ENCODE data around the gene ALDH9A1. TPM values are rescaled to one million over a fixed set of nuclear protein-coding genes. Genes with fewer than 3 reads are reported as not detected.

Gene ALDH9A1
- total RNA-seq, 4 donors from 2014 or later: 74.4 to 123 (median 98.4) TPM

GRCh38 chr1:165632152-165632469, 66.3 kb downstream of the ALDH9A1 start:
- WGBS, 2 donors: 7 to 13% methylated on average over 5 of the region's 5 CpGs
- no peak for DNase-seq (ENCODE audit: low spot score in 2 of 2)
- peak overlapping the region; percentile 60 for H3K4me3 ChIP-seq (ENCODE audit: low read depth, poor library complexity, severe bottlenecking)
- intact Hi-C loops (cut with DNase I; ENCODE audit: low total_unique reads): no loop called here
- TF ChIP-seq POLR2A (IDR thresholded peaks at IDR 0.05): no peak
- no peak for TF ChIP-seq CTCF (IDR thresholded peaks at IDR 0.05)

GRCh38 chr1:165631342-165632151, 66.8 kb downstream of the ALDH9A1 start:
- 0 to 1% methylated on average over 31 of the region's 31 CpGs for WGBS, 2 donors
- peak; percentile 59 to 94 for DNase-seq (ENCODE audit: low spot score in 2 of 2)
- TF ChIP-seq POLR2A (IDR thresholded peaks at IDR 0.05) (no peak), CTCF (IDR thresholded peaks at IDR 0.05) (no peak)
- intact Hi-C loops (cut with DNase I; ENCODE audit: low total_unique reads): no loop called here
- peak overlapping the region; percentile 60 for H3K4me3 ChIP-seq (ENCODE audit: low read depth, poor library complexity, severe bottlenecking)

DNA sequence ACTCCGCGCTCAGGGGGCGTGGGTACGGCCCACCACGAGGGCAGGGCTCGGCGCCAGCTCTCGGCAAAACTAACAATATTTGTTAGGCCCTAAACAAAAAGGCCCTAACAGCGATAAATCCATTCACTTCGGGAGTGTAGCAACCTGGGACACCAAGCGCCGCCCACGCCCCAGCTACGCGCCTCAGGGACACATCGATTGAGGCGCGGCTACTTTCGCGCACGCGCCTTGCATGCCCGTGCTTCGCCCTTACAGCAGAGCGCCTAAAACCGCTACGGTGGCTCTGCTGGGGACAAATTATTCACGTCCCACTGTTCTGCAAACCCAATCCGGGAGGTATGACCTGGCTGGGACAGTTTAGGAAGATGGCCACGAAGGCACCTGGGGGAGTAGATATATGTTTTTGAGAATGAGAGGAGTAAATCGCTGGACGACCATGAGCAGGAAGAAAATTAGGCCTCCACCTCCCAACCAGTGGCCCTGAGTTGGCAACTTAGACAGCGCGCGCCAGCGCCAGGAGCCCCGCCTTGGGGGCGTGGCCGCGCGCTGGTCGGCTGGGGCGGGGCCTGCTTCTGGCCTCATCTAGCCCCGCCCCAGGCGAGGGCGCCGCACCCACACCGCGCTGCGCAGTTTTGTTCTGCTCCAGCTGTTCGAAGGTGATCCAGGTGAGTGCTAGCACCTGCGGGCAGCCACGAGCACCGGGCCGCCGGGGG, 67.6 kb downstream of the ALDH9A1 start, which contains the start of gene MGST3:
Gene MGST3 (plus strand): TSS at position 606 of the 713 bp plus-strand sequence. CDS start 18,614 bp downstream, outside the sequence.
- H3K4me3 ChIP-seq (ENCODE audit: low read depth, poor library complexity, severe bottlenecking): peak within 1 kb of the TSS; percentile 60
- peak; percentile 95 to 98 for DNase-seq (ENCODE audit: low spot score in 2 of 2)
- 0% methylated on average over 52 to 53 of the region's 56 CpGs for WGBS, 2 donors
- peak in 1 of 2 donors; percentile 13 for TF ChIP-seq POLR2A (IDR thresholded peaks at IDR 0.05)
- TF ChIP-seq CTCF (IDR thresholded peaks at IDR 0.05): no peak
- intact Hi-C loops (cut with DNase I; ENCODE audit: low total_unique reads): no loop called here

DNA sequence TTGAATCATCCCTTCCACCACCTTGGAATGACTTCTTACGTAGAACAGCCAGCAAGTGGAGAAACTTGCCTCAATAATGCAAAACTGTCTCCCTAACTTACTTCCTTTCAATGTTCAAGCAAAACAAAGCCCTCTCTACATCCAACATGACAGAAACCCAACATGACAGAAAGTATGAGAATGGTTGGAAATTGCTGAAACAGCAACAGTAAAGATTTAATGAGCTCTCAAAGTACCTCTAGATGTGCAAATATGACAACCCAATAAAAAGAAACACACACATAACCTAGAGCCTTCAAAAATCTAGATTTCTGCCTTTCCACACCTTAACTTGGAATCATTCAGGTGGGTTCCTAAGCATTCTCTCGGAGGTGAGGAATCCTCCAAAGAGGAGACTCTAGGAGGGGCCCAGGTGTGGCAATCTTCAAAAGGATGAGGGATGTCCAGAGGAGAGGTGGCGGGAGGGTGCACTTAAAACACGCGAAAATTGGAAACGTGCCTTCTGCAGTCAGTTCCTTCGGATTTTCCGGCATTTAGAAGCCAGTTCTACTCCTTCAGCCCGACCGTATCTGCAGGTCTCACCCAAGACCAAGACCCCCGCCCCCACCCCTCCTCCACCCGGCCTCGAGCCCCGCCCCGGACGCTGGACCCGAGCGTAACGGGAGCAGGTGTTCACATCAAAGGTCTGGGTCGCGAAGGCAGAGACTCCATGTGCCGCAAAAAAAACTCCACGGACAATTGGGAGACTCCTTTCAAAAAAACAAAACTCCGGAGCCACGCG, 68.3 kb downstream of the ALDH9A1 start:
- no peak for DNase-seq (ENCODE audit: low spot score in 2 of 2)
- TF ChIP-seq POLR2A (IDR thresholded peaks at IDR 0.05): no peak
- no peak for TF ChIP-seq CTCF (IDR thresholded peaks at IDR 0.05)
- intact Hi-C loops (cut with DNase I; ENCODE audit: low total_unique reads): no loop called here
- 5 to 7% methylated on average over 25 to 26 of the region's 26 CpGs for WGBS, 2 donors
- peak overlapping the region; percentile 60 for H3K4me3 ChIP-seq (ENCODE audit: low read depth, poor library complexity, severe bottlenecking)

DNA sequence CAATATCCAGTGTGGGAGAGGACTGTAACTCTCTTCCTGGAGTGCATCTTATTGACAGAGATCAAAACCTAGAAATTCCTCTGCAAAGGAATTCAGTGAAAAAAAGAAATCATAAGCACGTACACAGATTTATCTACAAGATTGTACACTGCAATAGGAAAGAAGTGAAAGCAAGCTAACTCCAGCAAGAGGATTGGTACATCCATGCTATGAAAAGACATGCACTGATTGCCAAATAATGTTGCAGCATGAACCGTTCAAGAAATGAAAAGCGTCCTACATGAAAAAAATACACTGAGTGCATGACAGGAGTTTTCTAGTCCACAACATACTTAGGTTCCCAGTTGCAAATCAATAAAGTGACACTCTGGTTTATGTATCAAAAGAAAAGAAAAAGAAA, 69.2 kb downstream of the ALDH9A1 start:
- TF ChIP-seq CTCF (IDR thresholded peaks at IDR 0.05) (no peak), POLR2A (IDR thresholded peaks at IDR 0.05) (no peak)
- H3K4me3 ChIP-seq (ENCODE audit: low read depth, poor library complexity, severe bottlenecking): no peak overlapping the region
- intact Hi-C loops (cut with DNase I; ENCODE audit: low total_unique reads): no loop called here
- no peak for DNase-seq (ENCODE audit: low spot score in 2 of 2)
- 51 to 75% methylated on average over 3 of the region's 3 CpGs for WGBS, 2 donors
